Mammary epithelial cell (primary cell): ENCODE results near the gene PGA4.
"Not testable (repeated sequence)": the region's sequence is repeated elsewhere in the genome, so short reads cannot be mapped to it uniquely, and the experiment has no call there.

Source experiments
- EZH2 ChIP-seq: IDR thresholded peaks from 2 replicates; pipeline ENCODE4 v1.6.1; 2012; ENCODE audit warnings: low read length, inconsistent platforms, borderline replicate concordance
- TF ChIP-seq, protein P1 (sequence below), 2 donors: IDR thresholded peaks in 1 of 2; conservative IDR thresholded peaks in 1 of 2; 2 replicates each; pipeline ENCODE4 v1.5.1; 2011 to 2012; ENCODE audit warnings: inconsistent platforms in 2 of 2, low read length in 2 of 2, mild to moderate bottlenecking in 2 of 2, control low read depth in 1 of 2, low read depth in 1 of 2; ENCODE audit not compliant: insufficient read depth in 1 of 2; ENCODE audit errors: extremely low read depth in 1 of 2

GRCh38 chr11:61218306-61218705 lies 3.8 kb upstream of the PGA4 start:
- TF ChIP-seq, protein P1, sequence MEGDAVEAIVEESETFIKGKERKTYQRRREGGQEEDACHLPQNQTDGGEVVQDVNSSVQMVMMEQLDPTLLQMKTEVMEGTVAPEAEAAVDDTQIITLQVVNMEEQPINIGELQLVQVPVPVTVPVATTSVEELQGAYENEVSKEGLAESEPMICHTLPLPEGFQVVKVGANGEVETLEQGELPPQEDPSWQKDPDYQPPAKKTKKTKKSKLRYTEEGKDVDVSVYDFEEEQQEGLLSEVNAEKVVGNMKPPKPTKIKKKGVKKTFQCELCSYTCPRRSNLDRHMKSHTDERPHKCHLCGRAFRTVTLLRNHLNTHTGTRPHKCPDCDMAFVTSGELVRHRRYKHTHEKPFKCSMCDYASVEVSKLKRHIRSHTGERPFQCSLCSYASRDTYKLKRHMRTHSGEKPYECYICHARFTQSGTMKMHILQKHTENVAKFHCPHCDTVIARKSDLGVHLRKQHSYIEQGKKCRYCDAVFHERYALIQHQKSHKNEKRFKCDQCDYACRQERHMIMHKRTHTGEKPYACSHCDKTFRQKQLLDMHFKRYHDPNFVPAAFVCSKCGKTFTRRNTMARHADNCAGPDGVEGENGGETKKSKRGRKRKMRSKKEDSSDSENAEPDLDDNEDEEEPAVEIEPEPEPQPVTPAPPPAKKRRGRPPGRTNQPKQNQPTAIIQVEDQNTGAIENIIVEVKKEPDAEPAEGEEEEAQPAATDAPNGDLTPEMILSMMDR (conservative IDR thresholded peaks at IDR 0.05 in 1 of 2, IDR thresholded peaks at IDR 0.05 in 1 of 2; ENCODE audit: extremely low read depth in 1 of 2, insufficient read depth in 1 of 2, low read depth in 1 of 2, low read length in 2 of 2): not testable (repeated sequence)
- not testable (repeated sequence) for TF ChIP-seq EZH2
